ENCODE data around the gene FBXO3. TPM values are rescaled to one million over a fixed set of nuclear protein-coding genes. Genes with fewer than 3 reads are reported as not detected.

Gene FBXO3
- total and polyA plus RNA-seq, 2 of the 13 experiments (the other 11 are each of a cell fraction or from before 2014, with no cell fraction given): 20.4 to 27.6 TPM

DNA sequence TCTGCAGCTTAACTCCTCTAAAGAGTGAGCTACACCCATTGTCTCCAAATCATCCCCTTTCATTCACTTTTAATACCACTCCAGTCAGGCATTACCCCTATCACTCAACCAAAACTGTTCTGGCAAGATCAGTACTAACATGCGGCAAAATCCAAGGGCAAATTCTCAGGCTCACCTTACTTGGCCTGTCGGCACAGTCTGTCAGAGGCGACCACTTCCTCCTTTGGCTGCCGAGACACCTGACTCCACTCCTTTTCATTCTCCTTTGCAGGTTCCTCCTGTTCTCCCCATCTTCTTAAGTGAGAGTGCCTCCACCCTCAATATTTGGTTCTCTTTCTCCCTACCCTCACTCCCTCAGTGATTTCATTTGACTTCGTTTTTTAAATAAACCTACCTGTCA is 77.9 kb downstream of the FBXO3 start:
- H3K9me3 ChIP-seq (ENCODE audit: low read length): no peaks in the 10 kb centered on the region
- no peak overlapping the region for H3K4me3 ChIP-seq (replicated peaks in 1 of 3; ENCODE audit: insufficient read depth in 1 of 3, low read depth in 2 of 3, low read length in 3 of 3)
- peaks cover 80% of the 10 kb centered on the region for H3K4me1 ChIP-seq (ENCODE audit: insufficient read depth, low read length)
- intact Hi-C loops (cut with micrococcal nuclease; ENCODE audit: unreplicated experiment) (loop anchor here (10.0 kb wide), 1 partner anchor 432 kb away; no protein-coding TSS in a partner anchor), in situ Hi-C loops (cut with HindIII; ENCODE audit: extremely low pct_ligation_motif_present, low pct_unique_long_range_greater_than_20kb) (no loop called here)
- no peaks in the 10 kb centered on the region for H4K20me1 ChIP-seq (ENCODE audit: insufficient read depth, low read length)
- POLR2A ChIA-PET: no interaction called here
- BruUV-seq (replicated peaks): no TSS peak
- no peak overlapping the region for H3K4me2 ChIP-seq (ENCODE audit: low read depth, low read length)
- 94% methylated on average over 5 of the region's 5 CpGs for WGBS (ENCODE audit: low lambda C conversion rate)
- no peak for DNase-seq (ENCODE audit: low spot score)
- no peak for ATAC-seq
- H3K9ac ChIP-seq (ENCODE audit: insufficient read depth, low read depth, low read length): no peak overlapping the region
- H3K79me2 ChIP-seq (ENCODE audit: insufficient read depth, low read length): no peaks in the 10 kb centered on the region
- CTCF ChIA-PET (ENCODE audit: low intra/inter-chr PET ratio, low total read pairs): no interaction called here
- no peak for TF ChIP-seq ZNF234 (CRISPR knock-in tag; conservative IDR thresholded peaks at IDR 0.05)
- no peak for TF ChIP-seq KLF6 (CRISPR knock-in tag; IDR thresholded peaks at IDR 0.05)
- TF ChIP-seq POGZ (CRISPR knock-in tag; IDR thresholded peaks at IDR 0.05): no peak
- TF ChIP-seq ZNF3 (CRISPR knock-in tag; IDR thresholded peaks at IDR 0.05): no peak
- no peak for TF ChIP-seq JUND (CRISPR knock-in tag; IDR thresholded peaks at IDR 0.05)
- no peak for TF ChIP-seq CREB1 (IDR thresholded peaks at IDR 0.05)
- TF ChIP-seq CREB1 (CRISPR knock-in tag; IDR thresholded peaks at IDR 0.05): no peak
- no peak for TF ChIP-seq ZBTB10 (CRISPR knock-in tag; IDR thresholded peaks at IDR 0.05; ENCODE audit: borderline replicate concordance)
- no peak for TF ChIP-seq ZNF788 (CRISPR knock-in tag; IDR thresholded peaks at IDR 0.05; ENCODE audit: borderline replicate concordance)
- no peak for TF ChIP-seq FOXP1 (IDR thresholded peaks at IDR 0.05)
- TF ChIP-seq FOXP1 (CRISPR knock-in tag; IDR thresholded peaks at IDR 0.05): no peak
- no peak for TF ChIP-seq KLF16 (CRISPR knock-in tag; IDR thresholded peaks at IDR 0.05)
- no peak for TF ChIP-seq ZNF546 (CRISPR knock-in tag; conservative IDR thresholded peaks at IDR 0.05)
- no peak for TF ChIP-seq POLR2AphosphoS5 (IDR thresholded peaks at IDR 0.05; ENCODE audit: low read depth, low read length)
- TF ChIP-seq ZNF713 (CRISPR knock-in tag; IDR thresholded peaks at IDR 0.05): no peak
- TF ChIP-seq ZNF383 (CRISPR knock-in tag; IDR thresholded peaks at IDR 0.05; ENCODE audit: borderline replicate concordance): no peak
- no peaks in the 10 kb centered on the region for H3K27me3 ChIP-seq (ENCODE audit: control insufficient read depth in 1 of 2, insufficient read depth in 2 of 2, low read length in 2 of 2)
- no peak overlapping the region for H3K27ac ChIP-seq (ENCODE audit: extremely low read length, insufficient read depth, low read length)
- H2AFZ ChIP-seq (ENCODE audit: low read length): no peak overlapping the region
- no peaks in the 10 kb centered on the region for H3K36me3 ChIP-seq (replicated peaks in 1 of 2; ENCODE audit: control insufficient read depth in 1 of 2, insufficient read depth in 2 of 2, low read length in 2 of 2)
- FAIRE-seq: no peak

Data from HepG2 (cell line).